ENCODE results near the gene RANGAP1. TPM values are rescaled to one million over a fixed set of nuclear protein-coding genes. Genes with fewer than 3 reads are reported as not detected.

Gene RANGAP1
- total and polyA plus RNA-seq, 3 donors from 2014 or later: 212 to 319 (median 277) TPM

GRCh38 chr22:41240377-41241132, 45.4 kb downstream of the RANGAP1 start, which contains the start of gene CHADL:
TSS of gene CHADL (minus strand) at chr22:41240931. CDS start at chr22:41240881, 50 bp downstream.
- Histone ChIP-seq H3K27ac (no peak within 1 kb of the TSS), H3K27me3 (no peaks in the 10 kb centered on the region), H3K4me3 (no peak within 1 kb of the TSS), H3K4me1 (peaks cover 7% of the 10 kb centered on the region), H3K9me3 (no peaks in the 10 kb centered on the region), H3K36me3 (ENCODE audit: low read depth, missing control alignments) (no peaks in the 10 kb centered on the region)
- WGBS, 2 donors: 61 to 68% methylated on average over 6 to 23 of the region's 24 CpGs
- no peak for TF ChIP-seq CTCF (IDR thresholded peaks at IDR 0.05)
- TF ChIP-seq POLR2A (IDR thresholded peaks at IDR 0.05): no peak
- intact Hi-C loops (cut with DNase I; ENCODE audit: low total_unique reads): no loop called here
- DNase-seq: peak; percentile 75

- TF ChIP-seq CTCF (IDR thresholded peaks at IDR 0.05): no peak
- no peak for TF ChIP-seq POLR2A (IDR thresholded peaks at IDR 0.05)
- no peak for DNase-seq
- Histone ChIP-seq H3K9me3 (no peaks in the 10 kb centered on the region), H3K27ac (no peak overlapping the region), H3K4me3 (no peak overlapping the region), H3K4me1 (peaks cover 8% of the 10 kb centered on the region), H3K36me3 (ENCODE audit: low read depth, missing control alignments) (no peaks in the 10 kb centered on the region), H3K27me3 (no peaks in the 10 kb centered on the region)
- 64 to 76% methylated on average over 4 to 12 of the region's 16 CpGs for WGBS, 2 donors
- intact Hi-C loops (cut with DNase I; ENCODE audit: low total_unique reads): no loop called here
These were observed 46.4 kb downstream of the RANGAP1 start for GRCh38 chr22:41239443-41240128.

- intact Hi-C loops (cut with DNase I; ENCODE audit: low total_unique reads): no loop called here
- Histone ChIP-seq H3K27ac (peak overlapping the region in 1 of 2 donors; percentile 29), H3K4me3 (peak overlapping the region; percentile 50 to 53), H3K4me1 (peaks cover 10% of the 10 kb centered on the region), H3K36me3 (ENCODE audit: low read depth, missing control alignments) (no peaks in the 10 kb centered on the region), H3K27me3 (no peaks in the 10 kb centered on the region), H3K9me3 (no peaks in the 10 kb centered on the region)
- TF ChIP-seq POLR2A (IDR thresholded peaks at IDR 0.05): no peak
- TF ChIP-seq CTCF (IDR thresholded peaks at IDR 0.05): no peak
- DNase-seq: no peak
- 66 to 86% methylated on average over 8 to 28 of the region's 32 CpGs for WGBS, 2 donors
These were observed 47.2 kb downstream of the RANGAP1 start for GRCh38 chr22:41238570-41239442.

- TF ChIP-seq POLR2A (IDR thresholded peaks at IDR 0.05) (no peak), CTCF (IDR thresholded peaks at IDR 0.05) (peak; percentile 38 to 57 (median 47))
- peak; percentile 78 for DNase-seq
- H3K4me3 ChIP-seq: peak overlapping the region; percentile 50 to 53
- H3K27ac ChIP-seq: peak overlapping the region in 1 of 2 donors; percentile 29
- no peaks in the 10 kb centered on the region for H3K27me3 ChIP-seq
- H3K9me3 ChIP-seq: no peaks in the 10 kb centered on the region
- 7 to 22% methylated on average over 3 to 22 of the region's 97 CpGs for WGBS, 2 donors
- intact Hi-C loops (cut with DNase I; ENCODE audit: low total_unique reads): no loop called here
- H3K4me1 ChIP-seq: peaks cover 10% of the 10 kb centered on the region
- no peaks in the 10 kb centered on the region for H3K36me3 ChIP-seq (ENCODE audit: low read depth, missing control alignments)
These were observed 48.0 kb downstream of the RANGAP1 start for GRCh38 chr22:41237707-41238569.
